CD14-positive monocyte (primary cell): ENCODE measurements around the gene TFB1M. TPM values are rescaled to one million over a fixed set of nuclear protein-coding genes. Genes with fewer than 3 reads are reported as not detected.
"Not testable (repeated sequence)": the region's sequence is repeated elsewhere in the genome, so short reads cannot be mapped to it uniquely, and the experiment has no call there.

Experiments
- DNase-seq, 3 donors: peaks; one replicate each; pipeline ENCODE4 v3.0.0-alpha.2; 2011 to 2022
- H2AFZ ChIP-seq: 2 replicates; pipeline ENCODE4 v1.6.0; 2012; ENCODE audit warnings: mild to moderate bottlenecking, low read depth, low read length, inconsistent platforms; ENCODE audit not compliant: insufficient read depth, poor library complexity, severe bottlenecking
- H3K27ac ChIP-seq, 2 donors: 1 replicate in 1 of 2; 2 replicates in 1 of 2; pipeline ENCODE4 v1.5.1; 2012 to 2013; ENCODE audit warnings: low read length in 2 of 2, control low read depth in 1 of 2, inconsistent platforms in 1 of 2, low read depth in 1 of 2, mild to moderate bottlenecking in 1 of 2
- H3K27me3 ChIP-seq, 2 donors: one replicate each; pipeline versions ENCODE4 v1.6.0 to v1.6.1; 2011 to 2013; ENCODE audit warnings: low read length in 2 of 2; ENCODE audit not compliant: control insufficient read depth in 2 of 2, insufficient read depth in 2 of 2
- H3K36me3 ChIP-seq, 2 donors: replicated peaks in 1 of 2; 1 replicate in 1 of 2; 2 replicates in 1 of 2; pipeline versions ENCODE4 v1.5.1 to v1.6.1; 2012 to 2013; ENCODE audit warnings: low read length in 2 of 2, control low read depth in 1 of 2, inconsistent platforms in 1 of 2, mild to moderate bottlenecking in 1 of 2; ENCODE audit not compliant: insufficient read depth in 2 of 2, control insufficient read depth in 1 of 2
- H3K4me1 ChIP-seq, 2 donors: 1 replicate in 1 of 2; 2 replicates in 1 of 2; pipeline versions ENCODE4 v1.5.1 to v1.6.1; 2012 to 2013; ENCODE audit warnings: low read length in 2 of 2, control low read depth in 1 of 2, inconsistent platforms in 1 of 2, mild to moderate bottlenecking in 1 of 2, moderate library complexity in 1 of 2; ENCODE audit not compliant: insufficient read depth in 2 of 2, control insufficient read depth in 1 of 2
- H3K4me2 ChIP-seq: replicated peaks from 2 replicates; pipeline ENCODE3; 2012; ENCODE audit warnings: low read length, moderate library complexity, mild to moderate bottlenecking; ENCODE audit not compliant: poor library complexity, severe bottlenecking; ENCODE audit errors: extremely low read depth
- H3K4me3 ChIP-seq, 3 experiments: fragments of 200-600 bp in 1 of 3; sonication (generic) in 1 of 3; replicated peaks in 1 of 3; 1 replicate in 2 of 3; 2 replicates in 1 of 3; pipeline ENCODE4 v1.5.1; 2011 to 2013; ENCODE audit warnings: low read length in 3 of 3, mild to moderate bottlenecking in 3 of 3, control low read depth in 2 of 3, low read depth in 2 of 3, inconsistent platforms in 1 of 3, moderate library complexity in 1 of 3
- H3K79me2 ChIP-seq: 2 replicates; pipeline ENCODE4 v1.6.0; 2012; ENCODE audit warnings: mild to moderate bottlenecking, control low read depth, inconsistent platforms, low read length, moderate library complexity; ENCODE audit not compliant: insufficient read depth
- H3K9ac ChIP-seq: 2 replicates; pipeline ENCODE4 v1.6.0; 2017; ENCODE audit warnings: low read length, mild to moderate bottlenecking; ENCODE audit not compliant: insufficient read depth, poor library complexity, severe bottlenecking
- H3K9me3 ChIP-seq, 2 donors: replicated peaks in 1 of 2; 1 replicate in 1 of 2; 2 replicates in 1 of 2; pipeline versions ENCODE4 v1.5.1 to v1.6.1; 2012 to 2013; ENCODE audit warnings: low read length in 2 of 2, control low read depth in 1 of 2; ENCODE audit not compliant: control insufficient read depth in 1 of 2, insufficient read depth in 1 of 2
- H4K20me1 ChIP-seq: 2 replicates; pipeline ENCODE4 v1.6.0; 2012; ENCODE audit warnings: mild to moderate bottlenecking, low read length, control low read depth, moderate library complexity; ENCODE audit not compliant: insufficient read depth
- H3K27ac Mint-ChIP-seq, 7 donors: one replicate each; pipeline ENCODE4 v1.8.0; 2020; ENCODE audit warnings: mild to moderate bottlenecking in 7 of 7, mixed read lengths in 7 of 7, moderate library complexity in 6 of 7, inconsistent platforms in 2 of 7
- H3K27me3 Mint-ChIP-seq, 3 donors: one replicate each; pipeline ENCODE4 v1.8.0; 2021 to 2022; ENCODE audit warnings: low read depth in 3 of 3, mild to moderate bottlenecking in 3 of 3, mixed read lengths in 3 of 3, moderate library complexity in 3 of 3, inconsistent platforms in 1 of 3
- H3K36me3 Mint-ChIP-seq, 2 donors: one replicate each; pipeline ENCODE4 v1.8.0; 2020; ENCODE audit warnings: mixed read lengths in 2 of 2, inconsistent platforms in 1 of 2, mild to moderate bottlenecking in 1 of 2
- H3K4me1 Mint-ChIP-seq: one replicate; pipeline ENCODE4 v1.8.0; 2020; ENCODE audit warnings: mild to moderate bottlenecking, mixed read lengths
- H3K4me3 Mint-ChIP-seq, 2 donors: one replicate each; pipeline ENCODE4 v1.8.0; 2020; ENCODE audit warnings: mild to moderate bottlenecking in 2 of 2, mixed read lengths in 2 of 2, moderate library complexity in 1 of 2
- H3K9me3 Mint-ChIP-seq, 7 donors: one replicate each; pipeline ENCODE4 v1.8.0; 2020 to 2022; ENCODE audit warnings: mixed read lengths in 7 of 7, mild to moderate bottlenecking in 6 of 7, moderate library complexity in 6 of 7, inconsistent platforms in 2 of 7
- WGBS: methylation state at CpG from one replicate; pipeline ENCODE4 v1.1.5; 2013; ENCODE audit warnings: missing lambda C conversion rate; ENCODE audit not compliant: insufficient coverage; 5-methylcytosine and 5-hydroxymethylcytosine counted together
- intact Hi-C, 2 donors: fragments of 100-400 bp; cut with micrococcal nuclease; formaldehyde crosslinking; loops; one replicate each; pipeline versions ENCODE4 v1.15.0 to v1.15.1; 2023
- polyA plus RNA-seq, 3 donors: library from polyadenylated mRNA; depleted of rRNA in 1 of 3; unstranded in 2 of 3; stranded (reverse) in 1 of 3; fragments of 300-500 nt in 2 of 3; fragments of >200 nt in 1 of 3; fragmentation: Illumina TruSeq in 2 of 3; gene quantifications; 1 replicate in 2 of 3; 2 replicates in 1 of 3; pipeline ENCODE4 v1.2.3, GENCODE V29; 2012 to 2021
- TF ChIP-seq, protein P1 (sequence below): fragments of 200-600 bp; IDR thresholded peaks from one replicate; pipeline ENCODE4 v1.8.0; 2022; ENCODE audit warnings: antibody characterized with exemption, mild to moderate bottlenecking

TFB1M gene
- polyA plus RNA-seq, 3 donors, result 4.8 to 5.4 (median 4.8) TPM

DNA sequence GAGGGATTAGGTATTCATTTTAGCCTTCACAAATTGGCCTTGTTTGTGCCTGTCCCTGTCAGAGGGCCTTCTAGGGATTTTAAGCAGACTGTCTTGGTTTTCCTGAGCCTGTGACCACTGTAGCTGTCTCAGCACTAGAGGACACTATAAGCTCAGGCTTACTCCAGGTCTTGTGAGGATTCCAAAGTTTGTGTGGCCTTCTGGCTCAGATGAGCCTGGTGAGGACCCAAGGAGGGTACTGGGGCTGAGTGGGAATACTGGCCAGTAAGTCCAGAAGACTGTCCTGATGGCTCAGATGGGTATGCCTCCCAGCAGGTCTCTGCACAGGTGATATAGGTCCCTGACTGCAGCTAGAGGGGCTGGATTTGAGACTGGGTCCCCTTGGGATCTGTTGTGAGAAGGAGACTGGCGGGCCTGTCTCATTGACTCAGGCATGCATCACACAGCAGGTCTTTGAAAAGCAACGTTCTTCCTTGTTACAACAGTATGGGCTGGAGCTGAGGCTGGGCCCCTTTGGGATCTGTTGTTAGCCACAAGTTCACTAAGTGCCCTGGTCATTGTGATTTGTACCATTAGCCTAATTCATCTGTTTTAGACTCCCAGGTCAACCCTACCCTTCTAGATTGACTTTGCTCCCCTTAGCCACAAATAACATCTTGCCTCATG, 26.3 kb upstream of the TFB1M start:
- DNase-seq, result no peak
- peaks cover 4% of the 10 kb centered on the region for H3K4me1 Mint-ChIP-seq
- no peaks in the 10 kb centered on the region for H3K36me3 ChIP-seq
- peaks cover 9 to 33% (median 17%) of the 10 kb centered on the region in 7 donors for H3K9me3 Mint-ChIP-seq
- peaks cover 0 to 2% (median 0%) of the 10 kb centered on the region in 3 donors for H3K27me3 Mint-ChIP-seq
- H3K79me2 ChIP-seq, result no peaks in the 10 kb centered on the region
- no peak overlapping the region for H3K9ac ChIP-seq
- no peak overlapping the region for H3K27ac ChIP-seq
- TF ChIP-seq, protein P1, sequence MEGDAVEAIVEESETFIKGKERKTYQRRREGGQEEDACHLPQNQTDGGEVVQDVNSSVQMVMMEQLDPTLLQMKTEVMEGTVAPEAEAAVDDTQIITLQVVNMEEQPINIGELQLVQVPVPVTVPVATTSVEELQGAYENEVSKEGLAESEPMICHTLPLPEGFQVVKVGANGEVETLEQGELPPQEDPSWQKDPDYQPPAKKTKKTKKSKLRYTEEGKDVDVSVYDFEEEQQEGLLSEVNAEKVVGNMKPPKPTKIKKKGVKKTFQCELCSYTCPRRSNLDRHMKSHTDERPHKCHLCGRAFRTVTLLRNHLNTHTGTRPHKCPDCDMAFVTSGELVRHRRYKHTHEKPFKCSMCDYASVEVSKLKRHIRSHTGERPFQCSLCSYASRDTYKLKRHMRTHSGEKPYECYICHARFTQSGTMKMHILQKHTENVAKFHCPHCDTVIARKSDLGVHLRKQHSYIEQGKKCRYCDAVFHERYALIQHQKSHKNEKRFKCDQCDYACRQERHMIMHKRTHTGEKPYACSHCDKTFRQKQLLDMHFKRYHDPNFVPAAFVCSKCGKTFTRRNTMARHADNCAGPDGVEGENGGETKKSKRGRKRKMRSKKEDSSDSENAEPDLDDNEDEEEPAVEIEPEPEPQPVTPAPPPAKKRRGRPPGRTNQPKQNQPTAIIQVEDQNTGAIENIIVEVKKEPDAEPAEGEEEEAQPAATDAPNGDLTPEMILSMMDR, result no peak
- H3K36me3 Mint-ChIP-seq, result no peaks in the 10 kb centered on the region
- H3K4me2 ChIP-seq, result no peak overlapping the region
- H3K4me1 ChIP-seq, result no peaks in the 10 kb centered on the region
- H3K4me3 Mint-ChIP-seq, result no peak overlapping the region
- no peak overlapping the region for H2AFZ ChIP-seq
- peak overlapping the region in 5 of 7 donors; percentile 2 to 86 (median 60) for H3K27ac Mint-ChIP-seq
- H3K27me3 ChIP-seq, result no peaks in the 10 kb centered on the region
- 100% methylated on average over 1 of the region's 2 CpGs for WGBS
- intact Hi-C loops, result loop anchor here in 1 of 2 donors (5.0 kb wide), 1 partner anchor 187 kb away; no protein-coding TSS in a partner anchor
- H3K4me3 ChIP-seq, result no peak overlapping the region
- H3K9me3 ChIP-seq, result peaks cover 0 to 9% of the 10 kb centered on the region in 2 donors
- H4K20me1 ChIP-seq, result no peaks in the 10 kb centered on the region

DNA sequence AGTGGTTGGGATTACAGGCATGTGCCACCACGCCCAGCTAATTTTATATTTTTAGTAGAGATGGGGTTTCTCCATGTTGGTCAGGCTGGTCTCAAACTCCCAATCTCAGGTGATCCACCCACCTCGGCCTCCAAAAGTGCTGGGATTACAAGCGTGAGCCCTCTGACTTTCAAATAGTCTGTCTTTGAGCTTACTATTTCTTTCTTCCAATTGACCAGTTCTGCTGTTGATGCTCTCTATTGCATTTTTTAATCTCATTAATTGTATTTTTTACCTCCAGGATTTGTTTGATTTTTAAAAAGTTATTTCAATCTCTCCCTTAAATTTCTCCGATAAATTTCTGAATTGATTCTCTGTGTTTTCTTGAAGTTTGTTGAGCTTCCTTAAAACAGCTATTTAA, 25.6 kb upstream of the TFB1M start:
- H3K27me3 Mint-ChIP-seq, H3K79me2 ChIP-seq, H3K36me3 Mint-ChIP-seq, H3K9me3 ChIP-seq, H3K4me3 Mint-ChIP-seq, H3K27me3 ChIP-seq, H2AFZ ChIP-seq, H3K27ac ChIP-seq, H3K4me2 ChIP-seq, H3K36me3 ChIP-seq, H4K20me1 ChIP-seq, H3K4me3 ChIP-seq, DNase-seq, H3K9ac ChIP-seq, H3K4me1 Mint-ChIP-seq, H3K4me1 ChIP-seq: not testable (repeated sequence)
- 90% methylated on average over 2 of the region's 4 CpGs for WGBS
- Mint-ChIP-seq H3K9me3 (peaks cover 9 to 33% (median 17%) of the 10 kb centered on the region in 7 donors), H3K27ac (peak overlapping the region in 1 of 7 donors; percentile 2)
- intact Hi-C loops, result loop anchor here in 1 of 2 donors (5.0 kb wide), 1 partner anchor 187 kb away; no protein-coding TSS in a partner anchor

DNA sequence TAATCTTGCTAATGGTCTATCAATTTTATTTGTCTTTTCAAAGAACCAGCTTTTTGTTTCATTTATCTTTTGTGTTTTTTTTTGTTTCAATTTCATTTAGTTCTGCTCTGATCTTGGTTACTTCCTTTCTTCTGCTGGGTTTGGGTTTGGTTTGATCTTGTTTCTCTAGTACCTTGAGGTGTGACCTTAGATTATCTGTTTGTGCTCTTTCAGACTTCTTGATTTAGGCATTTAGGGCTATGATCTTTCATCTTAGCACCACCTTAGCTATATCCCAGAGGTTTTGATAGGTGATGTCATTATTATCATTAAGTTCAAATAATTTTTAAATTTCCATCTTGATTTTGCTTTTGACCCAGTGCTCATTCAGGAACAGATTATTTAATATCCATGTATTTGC, 24.0 kb upstream of the TFB1M start:
- H3K4me1 Mint-ChIP-seq, H3K9ac ChIP-seq, H3K36me3 Mint-ChIP-seq, H3K36me3 ChIP-seq, H4K20me1 ChIP-seq, H3K79me2 ChIP-seq, H3K27ac ChIP-seq, H2AFZ ChIP-seq, H3K4me3 Mint-ChIP-seq, DNase-seq, H3K4me1 ChIP-seq, H3K27me3 Mint-ChIP-seq, H3K9me3 ChIP-seq, H3K27me3 ChIP-seq, H3K4me3 ChIP-seq, intact Hi-C loops, H3K27ac Mint-ChIP-seq, H3K4me2 ChIP-seq: not testable (repeated sequence)
- H3K9me3 Mint-ChIP-seq, result peaks cover 9 to 33% (median 17%) of the 10 kb centered on the region in 7 donors
